Globus pallidus (tissue), 1 donor: Measurements from ENCODE around the gene MAST4.
"Not testable (repeated sequence)": the region's sequence is repeated elsewhere in the genome, so short reads cannot be mapped to it uniquely, and the experiment has no call there.

Experiments
- DNase-seq: peaks from one replicate; pipeline ENCODE4 v3.0.0-alpha.2; 2015; ENCODE audit warnings: low spot score

MAST4 gene

DNA sequence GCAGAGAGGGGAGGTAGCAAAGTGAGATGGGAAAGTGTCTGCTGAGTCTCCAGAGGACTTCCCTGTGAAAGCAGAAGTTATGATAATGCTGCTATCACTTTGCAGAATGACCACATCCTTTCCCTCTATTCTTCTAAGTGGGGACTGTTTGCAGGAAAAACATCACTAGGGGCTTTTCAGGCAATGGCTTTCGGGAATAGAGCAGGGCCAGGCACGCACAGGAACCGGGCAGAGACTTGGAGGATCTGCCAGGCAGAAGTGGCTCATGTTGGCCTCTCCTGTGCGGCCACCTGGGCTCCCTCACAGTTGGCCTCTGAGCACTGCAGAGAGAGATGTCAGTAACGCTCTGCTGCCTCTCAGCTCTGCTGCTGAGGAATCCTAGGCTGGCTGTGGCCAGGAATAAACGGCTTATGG, 214.7 kb downstream of the MAST4 start:
- DNase-seq = no peak

DNA sequence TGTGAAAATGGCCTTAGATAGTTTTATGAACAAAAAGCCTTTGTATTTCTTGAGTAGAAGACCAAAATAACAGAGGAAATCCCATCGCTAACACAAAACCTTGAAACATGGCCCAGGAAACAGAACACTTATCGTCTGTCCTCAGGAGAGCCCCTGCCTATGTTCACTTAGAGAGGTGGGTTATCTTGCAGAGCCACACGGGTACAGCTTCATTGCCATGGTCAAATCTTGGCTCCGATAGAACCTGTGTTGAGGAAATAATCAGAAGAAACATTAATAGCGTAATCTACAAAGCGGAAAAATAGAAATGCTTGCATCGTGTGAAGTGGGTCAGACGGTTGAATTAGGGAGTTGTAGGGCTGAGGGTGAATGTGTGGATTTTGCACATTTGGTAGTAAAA, 216.1 kb downstream of the MAST4 start:
- no peak for DNase-seq

DNA sequence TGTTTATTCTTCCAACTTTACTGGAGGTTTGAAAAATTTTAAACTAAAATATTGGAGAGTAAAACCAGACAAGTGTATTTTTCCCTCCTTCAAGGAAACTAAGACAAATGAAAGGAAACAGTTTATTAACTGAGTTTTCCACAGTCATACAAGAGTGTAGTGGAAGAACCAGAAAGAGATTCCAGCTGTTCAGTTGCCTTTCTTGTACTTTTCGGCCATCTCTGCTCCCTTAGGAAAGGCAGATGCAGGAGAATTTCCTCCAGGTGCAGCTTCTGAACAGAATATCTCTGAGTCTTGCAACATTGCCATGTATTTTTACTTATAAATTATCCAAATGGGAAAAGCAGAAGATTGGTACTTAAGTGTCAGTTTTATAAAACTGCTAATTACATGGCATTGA, 217.1 kb downstream of the MAST4 start:
- DNase-seq = no peak

DNA sequence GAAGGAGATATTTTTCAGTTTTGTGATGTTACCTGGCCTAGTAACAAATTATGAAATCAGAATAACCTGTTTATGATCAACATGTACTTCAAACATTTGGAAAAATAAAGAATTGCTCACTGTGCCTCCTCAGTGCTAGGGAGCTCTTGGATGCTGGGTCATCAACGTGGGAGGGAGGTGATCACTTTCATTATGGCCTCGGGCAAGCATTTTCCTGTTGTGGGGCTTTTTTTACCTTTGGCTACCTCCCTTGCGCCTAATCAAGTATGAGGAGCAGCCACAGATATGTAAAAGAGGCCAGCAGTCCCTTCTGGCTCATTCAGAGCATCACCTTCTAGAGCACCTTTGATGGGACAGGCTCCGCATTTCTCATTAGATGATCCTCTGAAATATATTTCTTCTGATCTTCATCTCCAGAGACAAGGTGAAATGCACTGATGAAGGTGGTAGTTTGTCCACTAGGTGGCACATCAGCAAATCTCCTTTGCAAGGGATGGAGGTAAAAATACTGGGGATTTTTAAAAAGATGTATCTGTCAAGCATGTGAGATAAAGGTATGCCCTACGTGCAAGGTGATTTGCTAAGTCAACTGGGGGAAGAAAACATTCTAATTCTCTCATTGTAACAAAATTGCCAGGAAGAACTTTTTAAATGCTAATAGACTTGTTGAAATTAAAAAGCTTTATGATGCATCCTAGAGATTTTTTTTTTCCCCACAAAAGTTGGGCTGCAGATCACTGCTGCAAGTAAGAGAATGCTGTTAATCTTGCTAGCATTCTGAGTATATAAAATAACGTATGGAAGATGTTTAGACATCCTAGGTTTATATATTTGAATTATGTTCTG, 218.2 kb downstream of the MAST4 start:
- no peak for DNase-seq

DNA sequence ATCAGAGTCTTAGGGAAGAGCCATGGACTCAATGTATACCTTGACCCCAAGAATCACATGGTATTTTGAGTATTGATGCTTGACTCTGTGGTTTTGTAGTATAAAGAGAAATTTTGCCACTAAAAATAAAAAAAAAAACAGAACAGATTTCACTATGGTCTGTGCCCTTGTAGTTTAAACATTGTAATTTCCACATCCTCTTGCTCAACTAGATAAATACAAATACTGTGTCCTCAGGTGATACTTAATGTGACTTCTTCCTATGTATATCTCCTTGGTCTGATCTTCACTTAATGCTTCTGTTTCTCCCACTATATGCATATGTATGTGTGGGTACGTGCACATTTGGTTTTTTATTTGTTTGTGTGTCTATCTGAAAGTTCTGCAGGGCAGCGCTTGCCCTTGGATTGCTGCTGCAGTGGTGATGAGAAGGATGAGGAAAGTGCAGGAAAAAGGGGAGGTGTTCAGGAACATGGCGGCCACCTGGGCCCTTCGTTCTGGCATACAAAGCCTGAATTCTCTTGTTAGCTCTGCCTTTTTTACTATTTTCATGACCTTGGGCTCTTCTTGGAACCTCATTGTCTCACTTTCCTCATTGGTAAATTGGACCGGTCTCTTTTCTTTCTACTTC, 222.2 kb downstream of the MAST4 start:
- DNase-seq = no peak

DNA sequence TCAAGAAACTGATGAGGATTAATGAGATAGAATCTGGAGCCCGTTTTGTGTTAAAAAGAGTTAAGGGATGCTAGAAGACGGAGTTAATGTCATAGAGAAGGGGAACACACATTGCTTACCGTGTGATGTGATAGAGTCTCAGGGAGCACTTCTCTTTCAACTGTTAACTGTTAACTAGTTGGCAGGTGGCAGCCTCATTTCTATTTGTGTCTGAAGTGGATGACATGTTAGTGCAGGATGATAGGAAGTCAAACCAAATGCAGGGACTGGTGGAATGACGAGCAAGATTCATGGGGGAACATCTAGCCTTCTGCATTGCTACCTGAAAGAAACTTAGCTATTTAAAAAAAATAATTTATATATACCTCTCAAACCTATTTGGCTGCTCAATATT, 222.7 kb downstream of the MAST4 start:
- DNase-seq = no peak

DNA sequence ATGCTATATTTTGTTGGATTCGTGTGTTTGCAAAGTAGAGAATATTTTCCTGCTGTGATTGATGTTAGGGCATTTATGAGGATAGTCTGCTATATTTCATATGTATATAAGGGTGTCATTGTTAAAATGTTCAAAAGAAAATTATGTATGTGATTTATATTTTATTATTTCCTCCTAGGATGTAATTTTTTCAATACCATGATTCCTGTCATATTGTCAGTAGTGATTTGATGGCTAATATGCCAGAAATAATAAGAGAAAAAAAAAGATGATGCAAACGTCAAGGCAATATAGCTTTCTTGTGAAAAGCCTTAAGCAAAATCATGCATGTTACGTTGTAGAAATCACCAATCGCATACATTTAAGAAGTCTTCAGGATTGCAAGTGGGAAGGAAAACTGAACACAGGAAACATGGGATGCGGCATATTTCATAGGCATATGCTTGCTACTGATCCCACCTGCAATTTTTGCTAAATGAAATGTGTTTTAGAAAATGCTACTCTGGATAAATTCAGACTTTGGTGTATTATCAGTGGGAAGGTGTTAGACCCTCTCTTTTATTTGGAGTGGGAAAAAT, 224.5 kb downstream of the MAST4 start:
- no peak for DNase-seq

DNA sequence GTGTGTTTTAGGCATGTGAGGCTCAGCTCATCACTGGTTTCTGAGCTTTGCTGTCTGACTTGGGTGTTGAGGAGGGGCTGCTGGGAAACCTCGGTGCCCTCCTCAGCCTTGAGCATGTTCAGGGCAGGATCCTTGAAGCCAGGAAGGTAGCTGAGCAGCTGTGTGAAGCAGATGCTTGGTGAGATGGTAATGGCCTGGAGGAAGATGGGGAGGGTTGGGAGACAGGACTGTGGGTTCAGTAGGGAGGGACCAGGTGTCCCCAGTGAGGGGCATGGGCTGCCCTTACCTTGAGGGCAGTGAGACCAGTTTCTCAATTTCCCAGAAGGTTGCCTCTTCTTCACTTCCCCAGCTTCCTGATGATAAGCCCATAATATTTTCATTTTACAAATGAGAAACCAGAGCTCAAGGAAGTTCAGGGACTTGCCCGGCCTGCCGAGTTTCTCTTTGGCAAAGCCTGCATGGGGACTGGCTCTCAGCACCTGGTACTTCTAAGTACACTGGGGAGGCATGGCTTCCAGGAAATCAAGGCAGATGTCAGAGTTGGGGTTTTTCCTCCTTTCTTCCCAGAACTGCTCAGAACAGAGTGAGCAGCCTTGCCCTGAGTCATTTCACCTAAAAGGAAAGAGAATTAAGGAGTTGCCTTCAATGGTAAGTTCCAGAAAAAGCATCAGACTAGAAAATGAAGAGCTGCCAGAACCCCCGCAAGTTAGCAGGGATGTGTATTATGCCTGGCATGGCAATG, 225.7 kb downstream of the MAST4 start:
- DNase-seq = no peak

DNA sequence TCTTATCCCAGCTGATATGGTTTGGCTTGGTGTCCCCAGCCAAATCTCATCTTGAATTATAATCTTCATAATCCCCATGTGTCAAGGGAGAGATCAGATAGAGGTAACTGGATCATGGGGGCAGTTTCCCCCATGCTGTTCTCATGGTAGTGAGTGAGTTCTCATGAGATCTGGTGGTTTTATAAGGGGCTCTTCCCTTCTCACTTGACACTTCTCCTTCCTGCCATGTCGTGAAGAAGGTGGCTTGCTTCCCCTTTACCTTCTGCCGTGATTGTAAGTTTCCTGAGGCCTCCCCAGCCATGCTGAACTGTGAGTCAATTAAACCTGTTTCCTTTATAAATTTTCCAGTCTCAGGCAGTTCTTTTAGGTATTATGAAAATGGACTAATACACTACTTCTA, 226.7 kb downstream of the MAST4 start:
- DNase-seq = not testable (repeated sequence)

DNA sequence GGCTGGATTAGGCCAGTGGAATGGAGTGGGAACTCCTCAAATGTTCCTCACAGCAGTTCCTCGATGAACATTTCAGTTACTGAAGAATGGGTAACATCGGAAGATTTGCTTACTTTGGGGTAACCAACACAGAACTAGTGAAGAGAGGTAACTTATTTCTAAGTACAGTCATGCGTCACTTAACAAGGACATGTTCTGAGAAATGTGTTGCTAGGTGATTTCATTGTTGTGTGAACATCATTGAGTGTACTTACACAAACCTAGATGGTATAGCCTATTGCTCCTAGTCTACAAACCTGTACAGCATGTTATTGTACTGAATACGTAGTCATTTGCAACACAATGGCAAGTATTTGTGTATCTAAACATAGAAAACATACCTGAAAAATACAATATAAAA, 228.3 kb downstream of the MAST4 start:
- DNase-seq = no peak

DNA sequence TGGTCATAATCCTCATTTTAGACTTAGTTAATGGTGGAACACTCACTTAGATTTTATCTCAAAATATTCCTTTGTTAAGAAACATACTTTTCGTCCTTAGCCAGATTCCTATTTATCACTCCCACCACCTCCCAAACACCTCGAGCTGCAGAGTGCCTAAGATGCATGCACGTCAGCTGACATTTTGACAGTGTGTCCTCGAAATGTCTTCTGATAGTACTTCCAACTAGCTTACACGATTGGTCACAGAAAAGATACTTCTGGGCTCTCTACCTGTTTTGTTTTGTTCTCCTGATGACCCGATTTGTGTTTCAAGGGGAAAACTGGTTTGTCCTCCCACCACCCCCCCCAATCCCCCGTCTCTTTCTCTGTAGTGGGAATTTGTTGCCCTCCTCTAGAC, 230.1 kb downstream of the MAST4 start:
- DNase-seq = no peak

DNA sequence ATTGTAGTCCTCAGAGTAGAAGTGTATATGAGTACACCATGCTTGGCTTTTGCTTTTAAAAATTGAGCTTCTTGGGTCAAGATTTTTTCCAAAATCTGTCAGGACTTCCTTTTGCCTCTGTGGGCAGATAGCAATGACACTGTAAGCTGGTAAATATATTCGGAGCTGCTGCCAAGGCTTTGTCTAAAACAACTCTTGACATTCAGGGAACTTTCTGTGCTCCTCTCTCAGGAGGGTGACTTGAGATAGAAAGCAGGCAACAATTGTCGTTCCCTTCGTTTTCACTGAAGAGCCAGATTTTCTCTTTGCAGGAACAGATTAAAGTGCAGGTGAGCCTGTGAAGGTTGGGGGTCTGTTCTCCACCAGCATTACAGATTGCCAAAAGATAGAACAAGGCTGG, 230.5 kb downstream of the MAST4 start:
- DNase-seq = no peak

DNA sequence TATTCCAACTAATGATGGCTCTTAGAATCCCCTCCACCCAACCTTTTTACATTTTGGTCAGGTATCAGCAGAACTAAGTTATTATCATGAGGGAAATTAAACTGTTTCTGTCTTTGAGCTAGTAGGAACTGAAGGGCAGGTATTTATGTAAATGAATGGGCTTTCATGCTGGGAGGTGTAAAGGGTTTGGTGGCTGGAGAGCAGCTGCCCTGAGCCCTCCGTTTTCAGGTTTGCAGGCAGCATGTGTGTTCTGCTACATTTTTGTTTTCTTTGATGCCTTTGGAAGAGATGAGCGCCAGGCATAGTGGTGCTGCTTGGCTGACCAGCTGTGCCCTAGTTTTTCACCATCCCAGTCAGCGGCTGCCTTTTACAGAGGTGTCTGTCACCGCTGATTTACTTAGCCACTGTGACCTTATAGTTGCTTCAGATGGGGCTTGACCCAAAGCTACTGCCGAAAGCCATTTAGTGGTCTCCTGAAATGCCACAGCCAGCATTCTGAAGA, 231.9 kb downstream of the MAST4 start:
- no peak for DNase-seq

DNA sequence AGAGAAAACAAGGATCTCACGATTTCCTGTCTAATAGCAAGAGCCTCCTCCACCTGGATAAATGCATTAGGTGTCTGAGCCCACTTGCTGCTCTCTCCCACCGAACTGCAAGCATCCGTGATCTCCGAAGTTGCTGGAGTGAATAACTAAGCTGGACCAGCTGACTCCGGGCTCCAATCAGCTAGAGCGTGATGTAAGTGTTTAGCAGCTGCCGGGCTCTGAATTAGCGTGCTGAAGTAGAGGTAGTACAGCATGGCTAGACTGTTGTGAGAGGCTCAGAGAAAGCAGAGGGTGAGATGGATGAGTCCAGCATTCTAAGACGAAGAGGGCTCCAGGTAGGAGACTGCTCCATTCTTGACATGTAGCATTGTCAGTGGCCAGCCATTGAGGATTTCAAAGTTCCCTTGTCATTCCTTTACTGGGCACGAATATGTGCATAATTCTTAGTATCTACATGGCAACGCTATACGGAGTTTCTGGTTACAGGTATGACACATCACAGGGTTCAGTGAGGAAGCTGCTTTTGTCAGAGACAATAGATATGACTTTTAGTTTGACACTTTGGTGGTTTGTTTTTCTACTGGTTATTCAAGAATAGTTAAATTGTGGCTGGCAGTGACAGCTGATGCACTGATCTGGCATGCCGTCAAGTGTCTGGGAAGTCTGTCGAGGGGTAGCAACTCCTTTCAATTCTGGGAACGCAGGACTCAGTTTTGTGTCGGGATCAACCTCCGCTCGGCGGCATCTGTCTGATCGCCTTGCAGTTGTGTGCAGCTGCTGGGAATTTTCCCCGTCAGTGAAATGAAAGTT, 232.6 kb downstream of the MAST4 start:
- peak; percentile 88 for DNase-seq

DNA sequence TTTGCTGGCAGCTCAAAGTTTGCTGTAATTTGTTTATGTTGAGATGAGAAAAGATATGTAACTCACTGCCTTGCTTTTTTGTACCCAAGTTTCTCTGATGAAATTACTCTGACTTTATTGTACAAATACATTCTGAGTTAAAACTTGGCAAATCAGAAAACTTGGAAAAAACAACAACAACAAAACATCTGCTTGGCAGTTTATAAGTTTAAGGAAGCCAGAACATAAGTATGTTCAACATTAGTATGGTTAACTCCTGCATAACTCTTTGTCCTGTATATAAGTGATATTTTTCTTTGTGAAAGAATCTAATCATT, 233.1 kb downstream of the MAST4 start:
- DNase-seq = no peak

DNA sequence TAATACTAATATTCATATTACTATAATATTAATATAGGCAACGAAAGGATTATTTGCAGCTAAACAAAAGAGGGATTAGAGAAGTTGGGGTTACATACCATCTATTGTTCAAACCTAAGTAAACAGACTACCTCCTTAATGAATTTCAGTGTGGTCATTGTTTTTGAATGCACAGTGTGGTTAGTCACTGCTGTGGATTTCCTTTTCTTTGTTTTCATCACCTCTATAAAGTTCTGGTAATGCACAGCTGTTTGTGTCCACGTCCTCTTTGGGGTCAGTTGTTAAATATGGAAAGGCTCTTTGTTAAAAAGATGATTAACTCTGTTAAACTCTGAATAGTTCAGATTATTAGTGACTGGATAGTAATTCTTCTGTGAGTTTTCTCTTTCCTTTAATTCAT, 233.6 kb downstream of the MAST4 start:
- no peak for DNase-seq

DNA sequence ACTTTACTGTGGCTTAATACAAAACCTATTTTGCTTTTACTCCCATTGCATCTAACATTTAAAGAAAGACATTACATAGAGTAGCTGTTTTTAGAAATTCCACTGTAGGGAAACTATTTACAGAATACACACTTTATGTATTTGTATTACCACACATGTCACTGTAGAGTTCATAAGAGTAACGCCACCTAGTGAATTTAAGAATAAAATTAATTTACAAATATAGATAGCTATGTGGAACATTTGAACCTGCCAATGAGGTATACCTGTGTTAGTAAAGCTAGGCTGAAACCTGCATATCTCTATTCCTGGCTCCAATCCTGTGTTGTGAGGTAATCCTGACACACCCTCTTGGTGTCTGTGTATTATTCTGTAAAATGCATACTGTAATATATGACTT, 234.4 kb downstream of the MAST4 start:
- DNase-seq = no peak

DNA sequence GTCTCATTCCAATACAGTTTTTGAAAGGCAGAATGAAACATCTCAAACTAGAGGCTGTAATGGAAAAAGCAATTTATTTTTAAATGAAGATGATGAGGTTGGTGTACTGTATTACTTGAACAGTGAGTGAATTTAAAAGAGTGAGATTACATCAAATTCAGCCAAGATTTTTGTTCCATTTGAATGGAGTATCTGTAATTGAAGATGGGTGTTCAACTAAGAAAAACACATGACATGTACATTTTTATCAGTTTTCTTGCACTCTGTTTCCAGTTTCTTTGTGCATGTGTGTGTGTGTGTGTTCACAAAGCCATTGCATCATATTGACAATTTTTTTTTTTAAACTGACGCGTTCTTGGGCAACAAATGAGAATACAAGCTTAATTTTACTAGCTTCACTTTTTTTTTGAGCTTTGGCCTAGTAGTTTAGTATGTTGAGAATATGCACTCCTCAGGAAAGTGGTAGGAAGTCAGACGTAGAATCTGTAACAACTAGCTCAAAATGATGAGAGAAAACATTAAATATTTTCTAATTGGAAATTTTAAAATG, 243.5 kb downstream of the MAST4 start:
- DNase-seq = no peak

DNA sequence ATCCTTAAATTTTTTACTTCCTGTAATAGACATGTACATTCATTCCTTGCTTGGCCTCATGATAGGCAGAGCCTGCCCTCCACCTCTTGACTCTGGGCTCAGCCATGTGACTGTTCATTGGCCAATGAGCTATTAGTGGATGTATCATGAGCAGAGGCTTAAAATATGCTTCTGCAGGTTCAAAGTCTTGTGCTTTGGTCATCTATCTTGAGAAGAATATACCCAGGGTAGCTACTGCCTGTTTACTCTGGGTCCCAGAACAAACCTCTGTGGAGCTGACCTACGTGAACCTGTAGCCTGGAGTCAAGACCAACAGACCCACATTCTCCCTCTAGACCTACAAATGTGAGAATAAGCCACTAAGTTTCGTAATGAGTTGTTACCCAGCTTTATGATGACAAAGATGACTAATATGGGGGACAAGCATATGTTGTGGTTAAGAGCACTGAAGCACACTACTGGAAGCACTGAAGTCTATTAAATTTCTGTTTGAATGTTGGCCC, 244.4 kb downstream of the MAST4 start:
- DNase-seq = no peak

DNA sequence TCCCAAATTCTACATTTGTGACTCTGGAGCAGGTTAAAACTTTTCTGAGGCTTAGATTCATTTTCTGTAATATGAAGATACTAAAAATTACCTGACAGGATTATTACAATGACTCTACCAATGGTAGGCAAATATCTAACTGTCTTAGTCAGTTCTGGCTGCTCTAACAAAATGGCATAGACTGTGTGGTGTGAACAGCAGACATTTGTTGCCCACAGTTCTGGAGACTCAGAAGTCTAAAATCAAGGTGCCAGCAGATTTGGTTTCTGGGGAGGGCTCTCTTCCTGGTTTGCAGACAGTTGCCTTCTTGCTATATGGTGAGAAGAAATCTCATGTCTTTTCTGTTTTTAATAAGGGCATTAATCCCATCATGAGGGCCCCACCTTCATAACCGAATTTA, 245.1 kb downstream of the MAST4 start:
- no peak for DNase-seq

DNA sequence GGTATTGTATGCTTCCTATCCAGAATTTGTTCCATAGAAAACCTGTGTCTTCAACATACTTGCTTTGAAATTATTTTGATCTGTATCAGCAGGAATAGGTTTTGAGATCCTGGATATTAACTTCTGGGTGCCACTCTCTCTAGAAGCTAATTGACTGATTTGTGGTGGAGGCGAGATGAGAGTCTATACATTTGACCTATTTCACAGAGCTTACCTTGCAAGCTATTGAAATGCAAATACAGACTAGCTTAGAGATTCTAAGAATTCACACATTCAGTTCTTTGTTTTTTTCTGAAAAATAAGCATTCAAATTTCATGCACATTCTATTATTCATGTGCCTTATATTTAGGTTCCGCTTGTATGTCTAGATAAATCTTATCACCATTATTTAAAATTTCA, 246.3 kb downstream of the MAST4 start:
- DNase-seq = no peak
